Measurements from ENCODE around the gene PANK1. TPM values are rescaled to one million over a fixed set of nuclear protein-coding genes. Genes with fewer than 3 reads are reported as not detected.

The PANK1 gene
- total RNA-seq, 2 experiments from 2014 or later, result 6.4 to 7.0 TPM

DNA sequence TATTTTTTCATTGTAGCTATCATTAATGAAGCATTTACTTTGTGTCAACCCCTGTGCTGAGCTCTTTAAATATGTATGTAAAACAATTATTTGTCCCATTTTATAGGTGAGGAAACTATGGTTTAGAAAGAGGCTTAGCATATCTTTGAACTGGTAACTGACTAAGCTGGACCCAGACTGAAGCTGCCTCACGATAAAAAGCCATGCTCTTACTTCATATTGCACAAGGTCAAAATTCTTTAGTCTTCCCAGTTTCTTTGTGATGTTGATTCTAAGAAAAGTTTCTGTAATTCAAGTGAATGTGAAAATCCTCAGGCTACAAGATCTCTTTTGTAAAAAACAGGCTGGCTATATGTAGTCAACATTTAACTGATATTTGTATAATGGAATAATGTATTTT is 63.0 kb downstream of the PANK1 start:
- CTCF ChIA-PET, result interaction anchor here (0.9 kb wide), 1 partner anchor 21 kb away, joined by 3 read pairs; no protein-coding TSS in a partner anchor
- POLR2A ChIA-PET, result no interaction called here
- no peak for DNase-seq
- no peak overlapping the region for H3K27ac Mint-ChIP-seq
- H3K4me1 Mint-ChIP-seq (ENCODE audit: low read depth), result no peaks in the 10 kb centered on the region
- no peak for ATAC-seq
- no peaks in the 10 kb centered on the region for H3K9me3 Mint-ChIP-seq (ENCODE audit: insufficient read depth)
- peaks cover 7% of the 10 kb centered on the region for H3K36me3 Mint-ChIP-seq (ENCODE audit: low read depth)
- no peak overlapping the region for H3K4me3 Mint-ChIP-seq
- peaks cover 2% of the 10 kb centered on the region for H3K27me3 Mint-ChIP-seq (ENCODE audit: low read depth)

DNA sequence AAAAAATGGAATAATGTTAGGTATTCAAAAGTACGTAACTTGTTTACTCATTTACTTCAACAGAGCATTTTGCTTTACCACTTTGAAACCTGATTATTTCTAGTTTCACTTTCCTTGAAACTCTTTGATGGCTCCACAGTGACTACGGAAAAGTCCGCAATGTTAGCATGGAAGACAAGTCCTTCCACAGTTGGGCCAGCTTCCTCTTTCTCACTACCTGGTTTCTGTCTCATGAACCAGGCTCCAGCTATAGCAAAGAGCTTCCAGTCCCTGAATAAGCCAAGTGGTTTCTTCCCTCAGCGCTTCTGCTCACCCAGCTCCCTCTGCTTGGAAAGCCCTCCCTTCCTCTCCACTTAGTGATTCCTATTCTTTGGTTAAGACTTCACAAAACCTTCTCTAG is 64.8 kb downstream of the PANK1 start:
- ATAC-seq, result no peak
- Mint-ChIP-seq H3K4me3 (no peak overlapping the region), H3K36me3 (ENCODE audit: low read depth) (peaks cover 5% of the 10 kb centered on the region), H3K27me3 (ENCODE audit: low read depth) (peaks cover 2% of the 10 kb centered on the region), H3K27ac (no peak overlapping the region), H3K9me3 (ENCODE audit: insufficient read depth) (no peaks in the 10 kb centered on the region), H3K4me1 (ENCODE audit: low read depth) (no peaks in the 10 kb centered on the region)
- ChIA-PET CTCF (interaction anchor here (1.0 kb wide), 1 partner anchor 17 kb away, joined by 3 read pairs; no protein-coding TSS in a partner anchor), POLR2A (no interaction called here)
- no peak for DNase-seq

DNA sequence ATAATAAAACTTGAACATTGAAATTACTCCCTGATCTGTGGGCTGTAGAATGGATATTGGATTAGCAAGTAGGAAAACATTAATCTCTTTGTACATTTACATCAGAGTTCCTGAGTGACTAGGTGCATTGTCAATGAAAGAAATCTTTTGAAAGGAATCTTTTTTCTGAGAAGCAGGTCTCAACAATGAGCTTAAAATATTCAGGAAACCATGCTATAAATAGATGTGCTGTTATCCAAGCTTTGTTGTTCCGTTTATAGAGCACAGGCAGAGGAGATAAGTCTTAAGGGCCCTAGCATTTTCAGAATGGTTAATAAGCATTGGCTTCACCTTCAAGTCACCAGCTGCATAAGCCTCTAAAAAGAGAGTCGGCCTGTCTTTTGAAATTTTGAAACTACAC is 68.3 kb downstream of the PANK1 start:
- CTCF ChIA-PET, result interaction anchor here (1.2 kb wide), 1 partner anchor 359 kb away, joined by 3 read pairs; no protein-coding TSS in a partner anchor

DNA sequence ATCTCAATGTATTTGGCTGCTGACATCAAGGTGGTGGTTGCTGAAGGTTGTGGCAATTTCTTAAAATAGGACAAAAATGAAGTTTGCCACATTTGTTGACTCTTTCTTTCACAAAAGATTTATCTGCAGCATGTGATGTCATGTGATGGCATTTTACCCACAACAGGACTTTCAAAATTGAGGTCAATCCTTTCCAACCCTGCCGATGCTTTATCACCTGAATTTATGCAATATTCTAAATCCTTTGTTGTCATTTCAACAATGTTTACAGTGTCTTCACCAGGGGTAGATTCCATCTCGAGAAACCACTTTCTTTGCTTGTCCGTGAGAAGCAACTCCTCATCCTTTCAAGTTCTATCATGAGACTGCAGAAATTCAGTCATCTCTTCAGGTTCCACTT is 69.0 kb downstream of the PANK1 start:
- H3K36me3 Mint-ChIP-seq (ENCODE audit: low read depth), result no peaks in the 10 kb centered on the region
- no peaks in the 10 kb centered on the region for H3K9me3 Mint-ChIP-seq (ENCODE audit: insufficient read depth)
- H3K27ac Mint-ChIP-seq, result no peak overlapping the region
- DNase-seq, result no peak
- no peak for ATAC-seq
- no peaks in the 10 kb centered on the region for H3K4me1 Mint-ChIP-seq (ENCODE audit: low read depth)
- H3K27me3 Mint-ChIP-seq (ENCODE audit: low read depth), result peaks cover 2% of the 10 kb centered on the region
- POLR2A ChIA-PET, result no interaction called here
- CTCF ChIA-PET, result interaction anchor here (1.2 kb wide), 1 partner anchor 359 kb away, joined by 3 read pairs; no protein-coding TSS in a partner anchor
- H3K4me3 Mint-ChIP-seq, result no peak overlapping the region

More for the DNA sequence above, 68.3 kb downstream of the PANK1 start:
- Mint-ChIP-seq H3K4me1 (ENCODE audit: low read depth) (no peaks in the 10 kb centered on the region), H3K27me3 (ENCODE audit: low read depth) (peaks cover 2% of the 10 kb centered on the region), H3K4me3 (no peak overlapping the region), H3K27ac (no peak overlapping the region), H3K36me3 (ENCODE audit: low read depth) (no peaks in the 10 kb centered on the region), H3K9me3 (ENCODE audit: insufficient read depth) (no peaks in the 10 kb centered on the region)
- POLR2A ChIA-PET, result no interaction called here
- DNase-seq (no peak), ATAC-seq (no peak)

DNA sequence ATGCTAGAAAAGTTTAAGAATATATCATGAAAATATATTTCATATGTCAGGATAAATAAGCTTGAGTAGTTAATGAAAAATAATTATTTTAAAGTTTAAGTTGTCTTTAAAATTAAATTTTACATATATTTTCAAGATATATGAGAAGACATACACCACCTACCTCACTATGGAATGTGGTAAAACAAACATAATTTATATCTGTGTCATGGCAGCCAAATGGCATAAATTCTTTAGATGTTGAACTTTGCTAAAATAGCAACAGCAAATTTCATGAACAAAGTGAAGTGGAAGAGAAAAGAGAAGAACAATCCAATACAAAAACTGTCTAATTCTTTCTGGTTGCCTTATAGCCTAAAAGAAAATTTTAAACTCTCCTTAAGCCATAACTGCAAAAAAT is 70.0 kb downstream of the PANK1 start:
- Mint-ChIP-seq H3K27ac (no peak overlapping the region), H3K4me3 (no peak overlapping the region), H3K36me3 (ENCODE audit: low read depth) (no peaks in the 10 kb centered on the region), H3K9me3 (ENCODE audit: insufficient read depth) (no peaks in the 10 kb centered on the region), H3K4me1 (ENCODE audit: low read depth) (no peaks in the 10 kb centered on the region), H3K27me3 (ENCODE audit: low read depth) (peaks cover 2% of the 10 kb centered on the region)
- CTCF ChIA-PET, result no interaction called here
- DNase-seq (no peak), ATAC-seq (no peak)
- POLR2A ChIA-PET, result no interaction called here

DNA sequence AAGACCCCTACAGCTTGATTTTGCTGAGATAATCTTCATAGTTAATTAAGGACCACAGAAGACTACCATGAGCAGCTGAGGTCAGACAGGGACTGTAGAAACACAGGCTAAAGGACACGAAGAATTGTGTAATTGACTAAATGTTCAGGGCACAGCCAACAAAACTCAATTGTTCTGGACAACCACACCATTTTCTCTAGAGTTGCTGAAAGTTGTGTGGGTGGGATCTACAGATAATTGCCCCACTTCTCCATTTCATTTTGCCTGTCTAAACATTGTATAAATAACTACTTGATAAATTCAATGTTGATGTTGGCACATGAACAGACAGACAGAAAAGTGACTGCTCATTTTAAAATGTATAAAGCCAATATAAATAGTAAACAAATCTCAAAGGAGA is 70.7 kb downstream of the PANK1 start:
- H3K4me3 Mint-ChIP-seq, result no peak overlapping the region
- POLR2A ChIA-PET, result no interaction called here
- H3K36me3 Mint-ChIP-seq (ENCODE audit: low read depth), result no peaks in the 10 kb centered on the region
- H3K27ac Mint-ChIP-seq, result no peak overlapping the region
- H3K9me3 Mint-ChIP-seq (ENCODE audit: insufficient read depth), result no peaks in the 10 kb centered on the region
- CTCF ChIA-PET, result no interaction called here
- DNase-seq (no peak), ATAC-seq (no peak)
- H3K27me3 Mint-ChIP-seq (ENCODE audit: low read depth), result peaks cover 2% of the 10 kb centered on the region
- H3K4me1 Mint-ChIP-seq (ENCODE audit: low read depth), result no peaks in the 10 kb centered on the region

DNA sequence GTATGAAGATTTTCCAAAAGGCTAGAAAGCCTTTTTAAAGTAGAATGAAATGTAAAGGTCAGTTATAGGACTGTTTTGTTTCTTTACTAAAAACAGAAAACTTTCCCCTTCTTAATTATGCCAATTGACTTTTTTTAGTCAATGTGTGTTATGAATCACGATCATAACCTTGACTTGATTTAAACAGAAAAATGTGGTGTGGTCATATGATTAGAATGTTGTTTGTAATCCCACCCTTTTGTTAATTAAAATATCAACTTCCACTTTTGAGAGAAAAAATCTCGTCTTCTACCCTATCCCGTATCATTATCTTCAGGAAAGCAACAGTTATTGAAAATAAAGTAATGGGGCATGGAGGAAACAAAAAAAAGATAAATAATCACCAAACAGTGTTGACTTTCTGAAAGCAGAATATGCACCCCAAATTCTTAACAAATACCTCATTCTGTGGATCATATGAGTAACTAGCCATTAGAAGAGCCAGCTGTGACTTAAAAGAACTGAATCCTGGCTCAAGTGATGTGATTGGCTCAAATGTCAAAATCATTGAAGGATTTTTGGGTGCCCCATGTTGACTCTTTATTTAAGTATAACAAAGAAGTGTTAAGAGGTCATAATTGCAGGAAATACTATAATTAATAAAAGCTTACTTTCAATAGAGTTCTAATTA is 77.3 kb downstream of the PANK1 start:
- H3K27me3 Mint-ChIP-seq (ENCODE audit: low read depth), result peaks cover 23% of the 10 kb centered on the region
- ChIA-PET POLR2A (no interaction called here), CTCF (interaction anchor here (0.9 to 1.0 kb wide), 2 partner anchors 141 to 147 kb away, joined by 3 read pairs; no protein-coding TSS in a partner anchor)
- DNase-seq (no peak), ATAC-seq (no peak)
- H3K9me3 Mint-ChIP-seq (ENCODE audit: insufficient read depth), result no peaks in the 10 kb centered on the region
- H3K4me1 Mint-ChIP-seq (ENCODE audit: low read depth), result no peaks in the 10 kb centered on the region
- H3K27ac Mint-ChIP-seq, result no peak overlapping the region
- no peak overlapping the region for H3K4me3 Mint-ChIP-seq
- H3K36me3 Mint-ChIP-seq (ENCODE audit: low read depth), result no peaks in the 10 kb centered on the region

DNA sequence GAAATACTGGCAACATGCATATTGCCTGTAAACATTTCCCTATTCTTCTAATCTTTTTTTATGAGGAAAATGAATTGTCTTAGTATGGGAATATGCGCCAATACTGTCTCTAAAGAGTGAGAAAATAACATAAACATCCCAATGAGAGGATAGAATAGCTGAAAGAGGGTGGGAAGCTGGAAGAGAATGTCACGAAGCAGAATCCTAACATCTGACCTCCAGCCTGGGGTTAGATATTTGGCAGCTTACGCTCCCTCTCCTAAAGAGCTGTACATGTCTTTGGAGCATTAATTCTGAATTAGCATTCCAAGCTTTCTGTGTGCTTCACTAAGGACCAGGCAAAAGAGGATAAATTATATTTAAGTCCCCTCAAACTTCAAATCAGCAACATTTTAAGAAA is 78.0 kb downstream of the PANK1 start:
- peaks cover 28% of the 10 kb centered on the region for H3K27me3 Mint-ChIP-seq (ENCODE audit: low read depth)
- POLR2A ChIA-PET, result no interaction called here
- H3K4me1 Mint-ChIP-seq (ENCODE audit: low read depth), result no peaks in the 10 kb centered on the region
- H3K27ac Mint-ChIP-seq, result no peak overlapping the region
- no peak for ATAC-seq
- no peak overlapping the region for H3K4me3 Mint-ChIP-seq
- H3K9me3 Mint-ChIP-seq (ENCODE audit: insufficient read depth), result no peaks in the 10 kb centered on the region
- CTCF ChIA-PET, result no interaction called here
- no peak for DNase-seq
- H3K36me3 Mint-ChIP-seq (ENCODE audit: low read depth), result no peaks in the 10 kb centered on the region

DNA sequence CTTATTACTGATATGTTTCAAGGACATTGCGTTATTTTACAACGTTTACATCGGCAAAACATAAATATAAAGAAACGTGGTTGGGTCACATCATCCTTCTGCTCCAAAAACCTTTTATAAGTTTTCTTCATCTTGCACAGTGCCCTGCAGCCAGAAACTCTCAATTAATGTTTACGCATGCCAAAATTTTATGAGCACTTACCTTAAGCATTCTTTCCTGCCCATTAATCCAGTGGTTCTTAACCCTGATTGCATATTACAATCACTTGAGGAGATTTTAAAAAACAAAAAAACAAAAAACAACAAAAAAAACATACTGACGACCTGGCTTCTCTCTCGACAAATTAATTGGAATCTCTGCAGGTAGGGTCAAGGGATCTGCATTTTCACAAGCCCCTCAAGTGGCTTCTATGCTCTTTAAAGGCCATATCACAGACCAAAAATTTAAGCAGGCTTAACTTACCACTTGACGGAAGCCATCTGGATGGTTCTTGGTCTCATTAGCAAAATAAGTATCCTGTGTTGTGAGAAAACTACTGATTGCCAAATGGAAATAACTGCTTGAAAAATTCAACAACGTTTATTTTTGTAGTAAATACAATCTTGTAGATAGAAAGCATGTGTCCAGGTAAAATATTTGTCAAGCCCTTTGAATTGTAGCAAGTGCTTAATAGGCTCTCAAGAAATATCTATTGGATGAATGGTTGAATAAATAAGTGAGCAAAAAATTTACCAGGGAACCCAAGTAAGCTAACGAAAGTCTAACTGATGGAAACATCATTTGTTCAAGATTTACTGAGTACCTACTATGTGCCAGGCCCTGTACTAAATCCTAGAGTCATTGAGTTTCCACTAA is 78.7 kb downstream of the PANK1 start:
- Mint-ChIP-seq H3K36me3 (ENCODE audit: low read depth) (no peaks in the 10 kb centered on the region), H3K9me3 (ENCODE audit: insufficient read depth) (no peaks in the 10 kb centered on the region), H3K27ac (no peak overlapping the region), H3K4me3 (no peak overlapping the region), H3K27me3 (ENCODE audit: low read depth) (peaks cover 32% of the 10 kb centered on the region), H3K4me1 (ENCODE audit: low read depth) (no peaks in the 10 kb centered on the region)
- no peak for ATAC-seq
- ChIA-PET CTCF (no interaction called here), POLR2A (no interaction called here)
- DNase-seq, result no peak

DNA sequence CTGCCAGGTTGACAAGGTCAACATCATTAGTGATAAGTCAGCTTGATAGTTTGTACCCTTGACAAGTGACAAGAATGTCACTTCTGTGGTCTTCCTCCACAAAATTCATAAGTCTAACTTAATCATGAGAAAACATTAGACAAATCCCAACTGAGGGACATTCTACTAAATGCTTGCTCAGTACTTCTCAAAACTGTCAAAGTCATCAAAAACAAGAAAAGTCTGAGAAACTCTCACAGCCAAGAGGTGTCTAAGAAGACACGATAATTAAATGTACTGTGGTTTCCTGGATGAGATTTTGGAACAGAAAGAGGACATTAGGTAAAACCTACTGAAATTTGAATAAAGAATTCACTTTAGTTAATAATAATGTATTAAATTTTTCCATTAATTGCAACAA is 79.9 kb downstream of the PANK1 start:
- ChIA-PET CTCF (interaction anchor here (0.9 to 1.4 kb wide), 8 partner anchors 105 to 348 kb away, joined by 3 to 7 read pairs (median 3); partner anchors contain the start of gene IFIT5), POLR2A (no interaction called here)
- Mint-ChIP-seq H3K27ac (no peak overlapping the region), H3K36me3 (ENCODE audit: low read depth) (no peaks in the 10 kb centered on the region), H3K9me3 (ENCODE audit: insufficient read depth) (no peaks in the 10 kb centered on the region), H3K4me3 (no peak overlapping the region), H3K4me1 (ENCODE audit: low read depth) (no peaks in the 10 kb centered on the region), H3K27me3 (ENCODE audit: low read depth) (peaks cover 34% of the 10 kb centered on the region)
- ATAC-seq (no peak), DNase-seq (no peak)

DNA sequence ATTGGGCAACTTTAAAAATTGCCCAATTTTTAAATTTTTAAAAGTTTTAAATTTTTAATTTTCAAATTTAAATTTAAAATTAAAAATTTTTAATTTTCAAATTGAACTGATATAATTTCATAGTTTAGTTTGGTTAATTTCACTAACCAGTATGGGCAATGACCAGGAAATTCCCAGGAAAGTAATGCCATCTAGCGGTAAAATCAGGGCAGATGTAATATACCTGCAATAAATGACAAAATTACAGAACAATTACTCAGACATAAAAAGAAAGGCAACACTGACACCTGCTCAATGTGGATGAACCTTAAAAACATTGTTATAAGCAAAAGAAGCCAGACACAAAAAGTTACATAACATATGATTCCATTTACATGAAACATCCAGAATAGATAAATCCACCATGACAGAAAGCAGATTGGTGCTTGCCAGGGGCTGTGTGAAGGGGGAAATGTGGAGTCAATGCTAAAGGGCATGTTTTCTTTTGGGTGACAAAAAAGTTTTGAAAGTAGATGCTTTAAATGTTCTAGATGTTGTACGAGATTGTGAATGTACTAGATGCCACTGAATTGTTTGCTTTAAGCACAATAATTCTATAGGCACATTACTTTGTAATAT is 81.1 kb downstream of the PANK1 start:
- Mint-ChIP-seq H3K4me3 (no peak overlapping the region), H3K27me3 (ENCODE audit: low read depth) (peaks cover 34% of the 10 kb centered on the region), H3K9me3 (ENCODE audit: insufficient read depth) (no peaks in the 10 kb centered on the region), H3K36me3 (ENCODE audit: low read depth) (no peaks in the 10 kb centered on the region), H3K4me1 (ENCODE audit: low read depth) (no peaks in the 10 kb centered on the region), H3K27ac (no peak overlapping the region)
- DNase-seq (peak; percentile 36), ATAC-seq (peak; percentile 68)
- ChIA-PET CTCF (interaction anchor here (0.6 to 1.6 kb wide), 7 partner anchors 11 to 347 kb away, joined by 3 to 7 read pairs (median 4); partner anchors contain the start of gene IFIT5), POLR2A (no interaction called here)

DNA sequence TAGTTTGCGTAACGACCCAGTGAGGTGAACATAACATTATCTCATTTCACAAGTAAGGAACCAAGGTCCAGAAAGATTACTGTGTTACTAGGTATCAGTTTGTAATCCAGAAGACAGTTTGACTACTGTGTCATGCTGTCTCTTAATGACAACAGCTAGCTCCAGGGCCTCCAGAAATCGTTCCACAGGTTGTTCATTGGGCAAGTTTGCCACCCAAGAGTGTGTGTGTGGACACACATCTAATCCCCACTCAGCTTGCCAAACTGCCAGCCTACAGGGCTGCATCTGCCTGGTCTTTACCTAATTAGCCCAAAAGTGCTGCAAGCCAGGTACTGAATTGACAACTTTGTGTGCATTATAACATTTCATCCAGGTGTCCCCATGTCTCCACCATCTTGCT is 81.7 kb downstream of the PANK1 start:
- no peaks in the 10 kb centered on the region for H3K9me3 Mint-ChIP-seq (ENCODE audit: insufficient read depth)
- POLR2A ChIA-PET, result no interaction called here
- H3K36me3 Mint-ChIP-seq (ENCODE audit: low read depth), result no peaks in the 10 kb centered on the region
- DNase-seq (no peak), ATAC-seq (no peak)
- H3K27me3 Mint-ChIP-seq (ENCODE audit: low read depth), result peaks cover 34% of the 10 kb centered on the region
- H3K4me3 Mint-ChIP-seq, result no peak overlapping the region
- CTCF ChIA-PET, result interaction anchor here (0.9 to 1.6 kb wide), 5 partner anchors 10 to 307 kb away, joined by 3 to 6 read pairs (median 4); no protein-coding TSS in a partner anchor
- H3K4me1 Mint-ChIP-seq (ENCODE audit: low read depth), result no peaks in the 10 kb centered on the region
- H3K27ac Mint-ChIP-seq, result no peak overlapping the region
